Stomach (tissue), 9 donors: ENCODE measurements around the gene CTSH. TPM values are rescaled to one million over a fixed set of nuclear protein-coding genes. Genes with fewer than 3 reads are reported as not detected.
A peak's percentile ranks its signal among the peaks of the same experiment; 100 is the strongest.

Experiments
- DNase-seq, 2 donors: peaks; one replicate each; pipeline versions ENCODE4 v3.0.0 to v3.0.0-alpha.2; 2013 to 2019
- H3K27ac ChIP-seq, 5 donors: fragments of 200-600 bp in 4 of 5; sonication (generic) in 4 of 5; one replicate each; pipeline ENCODE4 v1.5.1; 2013 to 2019; ENCODE audit warnings: mild to moderate bottlenecking in 1 of 5, moderate library complexity in 1 of 5
- H3K27me3 ChIP-seq, 3 donors: fragments of 200-600 bp; sonication (generic); one replicate each; pipeline ENCODE4 v1.5.1; 2017 to 2019; ENCODE audit warnings: mixed run types in 1 of 3
- H3K36me3 ChIP-seq, 4 donors: fragments of 200-600 bp; sonication (generic); 1 replicate in 3 of 4; 2 replicates in 1 of 4; pipeline ENCODE4 v1.5.1; 2016 to 2019
- H3K4me1 ChIP-seq, 4 donors: fragments of 200-600 bp; sonication (generic); one replicate each; pipeline ENCODE4 v1.5.1; 2016 to 2019
- H3K4me3 ChIP-seq, 4 donors: fragments of 200-600 bp; sonication (generic) in 3 of 4; one replicate each; pipeline ENCODE4 v1.5.1; 2016 to 2019; ENCODE audit warnings: mild to moderate bottlenecking in 1 of 4
- H3K9me3 ChIP-seq, 4 donors: fragments of 200-600 bp; sonication (generic); one replicate each; pipeline ENCODE4 v1.5.1; 2016 to 2019
- EP300 ChIP-seq: sonication (generic); formaldehyde crosslinking; IDR thresholded peaks from one replicate; pipeline ENCODE4 v1.6.1; 2017; ENCODE audit warnings: antibody characterized with exemption
- POLR2A ChIP-seq, 4 donors: fragments of 450-650 bp; IDR thresholded peaks; one replicate each; pipeline ENCODE4 v1.6.1; 2016; ENCODE audit warnings: antibody characterized with exemption in 4 of 4, control low read depth in 2 of 4, mild to moderate bottlenecking in 1 of 4, moderate library complexity in 1 of 4
- POLR2AphosphoS5 ChIP-seq, 3 donors: sonication (generic); formaldehyde crosslinking; IDR thresholded peaks; one replicate each; pipeline ENCODE4 v1.6.1; 2016; ENCODE audit warnings: antibody characterized with exemption in 3 of 3
- WGBS, 5 donors: extraction: QIAGEN DNeasy Blood & Tissue Kit in 3 of 5; methylation state at CpG; one replicate each; pipeline versions ENCODE4 v1.1.5 to v1.1.7; 2013 to 2018; 5-methylcytosine and 5-hydroxymethylcytosine counted together
- intact Hi-C: fragments of 100-400 bp; cut with DNase I; formaldehyde crosslinking; loops from one replicate; pipeline ENCODE4 v1.15.1; 2023; ENCODE audit warnings: low total_unique reads
- polyA plus RNA-seq, 3 donors: library from polyadenylated mRNA; stranded (reverse); fragments of 200-250 nt; gene quantifications; one replicate each; pipeline ENCODE4 v1.2.3, GENCODE V29; 2013
- total RNA-seq, 5 donors: library from RNA; depleted of rRNA; stranded (reverse); fragments of >200 nt; gene quantifications; one replicate each; pipeline versions ENCODE4 v1.1.0 to v1.2.3, GENCODE V29; 2014 to 2016
- TF ChIP-seq, protein P1 (sequence below), 7 experiments: fragments of 450-650 bp in 4 of 7; fragments of 200-600 bp in 3 of 7; sonication (generic) in 3 of 7; IDR thresholded peaks; one replicate each; pipeline ENCODE4 v1.5.1; 2016 to 2019; ENCODE audit warnings: antibody characterized with exemption in 7 of 7, control low read depth in 2 of 7, mild to moderate bottlenecking in 1 of 7
- donor health status: healthy with polysubstance abuse.
- donor health status: Bipolar disorder and iron deficiency.
- donor health status: healthy.

The CTSH gene
- total and polyA plus RNA-seq, 8 donors: 79.3 to 386 (median 187) TPM

GRCh38 chr15:78914027-78914764 is 30.6 kb downstream of the CTSH start:
- Histone ChIP-seq H3K27ac (peak overlapping the region in 2 of 5 donors; percentile 70 to 80), H3K9me3 (no peaks in the 10 kb centered on the region), H3K4me1 (peaks cover 11 to 87% (median 43%) of the 10 kb centered on the region in 4 donors), H3K4me3 (no peak overlapping the region), H3K36me3 (peaks cover 25 to 81% (median 78%) of the 10 kb centered on the region in 4 donors), H3K27me3 (no peaks in the 10 kb centered on the region)
- intact Hi-C loops: loop anchor here (10.0 kb wide), 1 partner anchor 61 kb away; no protein-coding TSS in a partner anchor
- 53 to 60% (median 55%) methylated on average over 8 to 13 of the region's 13 CpGs for WGBS, 5 donors
- DNase-seq: peak; percentile 51 to 54
- peak; percentile 68 for TF ChIP-seq EP300
- peak in 2 of 3 donors; percentile 3 to 11 for TF ChIP-seq POLR2AphosphoS5 (IDR thresholded peaks at IDR 0.05)
- TF ChIP-seq POLR2A (IDR thresholded peaks at IDR 0.05): no peak
- TF ChIP-seq, protein P1, sequence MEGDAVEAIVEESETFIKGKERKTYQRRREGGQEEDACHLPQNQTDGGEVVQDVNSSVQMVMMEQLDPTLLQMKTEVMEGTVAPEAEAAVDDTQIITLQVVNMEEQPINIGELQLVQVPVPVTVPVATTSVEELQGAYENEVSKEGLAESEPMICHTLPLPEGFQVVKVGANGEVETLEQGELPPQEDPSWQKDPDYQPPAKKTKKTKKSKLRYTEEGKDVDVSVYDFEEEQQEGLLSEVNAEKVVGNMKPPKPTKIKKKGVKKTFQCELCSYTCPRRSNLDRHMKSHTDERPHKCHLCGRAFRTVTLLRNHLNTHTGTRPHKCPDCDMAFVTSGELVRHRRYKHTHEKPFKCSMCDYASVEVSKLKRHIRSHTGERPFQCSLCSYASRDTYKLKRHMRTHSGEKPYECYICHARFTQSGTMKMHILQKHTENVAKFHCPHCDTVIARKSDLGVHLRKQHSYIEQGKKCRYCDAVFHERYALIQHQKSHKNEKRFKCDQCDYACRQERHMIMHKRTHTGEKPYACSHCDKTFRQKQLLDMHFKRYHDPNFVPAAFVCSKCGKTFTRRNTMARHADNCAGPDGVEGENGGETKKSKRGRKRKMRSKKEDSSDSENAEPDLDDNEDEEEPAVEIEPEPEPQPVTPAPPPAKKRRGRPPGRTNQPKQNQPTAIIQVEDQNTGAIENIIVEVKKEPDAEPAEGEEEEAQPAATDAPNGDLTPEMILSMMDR (IDR thresholded peaks at IDR 0.05): peak in 5 of 7 experiments; percentile 42 to 66 (median 60)

DNA sequence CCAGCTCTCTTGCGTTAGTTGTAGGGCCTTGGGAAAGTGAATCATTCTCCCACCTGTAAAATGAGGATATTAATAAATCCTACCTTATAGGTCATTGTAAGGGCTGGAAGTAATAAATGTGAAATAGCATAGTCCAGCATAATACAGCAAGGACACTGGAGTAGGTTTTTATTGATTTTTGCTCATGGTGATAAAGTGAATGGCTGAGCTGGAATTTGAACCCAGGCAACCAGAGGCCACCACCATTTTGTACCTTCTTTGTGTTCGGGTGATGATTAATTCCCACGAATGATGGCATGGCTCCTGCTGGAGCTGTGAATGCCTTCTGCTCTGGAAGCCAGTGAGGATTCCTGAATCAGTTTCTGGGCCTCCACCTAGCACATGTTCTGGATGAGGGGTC is 31.8 kb downstream of the CTSH start:
- no peak for DNase-seq
- no peak for TF ChIP-seq POLR2AphosphoS5 (IDR thresholded peaks at IDR 0.05)
- no peak for TF ChIP-seq EP300
- TF ChIP-seq, protein P1 (IDR thresholded peaks at IDR 0.05): no peak
- no peak for TF ChIP-seq POLR2A (IDR thresholded peaks at IDR 0.05)
- peak overlapping the region in 2 of 5 donors; percentile 70 to 80 for H3K27ac ChIP-seq
- intact Hi-C loops: loop anchor here (10.0 kb wide), 1 partner anchor 62 kb away; no protein-coding TSS in a partner anchor
- H3K36me3 ChIP-seq: peaks cover 17 to 82% (median 78%) of the 10 kb centered on the region in 4 donors
- no peaks in the 10 kb centered on the region for H3K27me3 ChIP-seq
- no peaks in the 10 kb centered on the region for H3K9me3 ChIP-seq
- H3K4me1 ChIP-seq: peaks cover 11 to 94% (median 45%) of the 10 kb centered on the region in 4 donors
- H3K4me3 ChIP-seq: no peak overlapping the region
- 69 to 90% (median 80%) methylated on average over 3 of the region's 3 CpGs for WGBS, 5 donors

DNA sequence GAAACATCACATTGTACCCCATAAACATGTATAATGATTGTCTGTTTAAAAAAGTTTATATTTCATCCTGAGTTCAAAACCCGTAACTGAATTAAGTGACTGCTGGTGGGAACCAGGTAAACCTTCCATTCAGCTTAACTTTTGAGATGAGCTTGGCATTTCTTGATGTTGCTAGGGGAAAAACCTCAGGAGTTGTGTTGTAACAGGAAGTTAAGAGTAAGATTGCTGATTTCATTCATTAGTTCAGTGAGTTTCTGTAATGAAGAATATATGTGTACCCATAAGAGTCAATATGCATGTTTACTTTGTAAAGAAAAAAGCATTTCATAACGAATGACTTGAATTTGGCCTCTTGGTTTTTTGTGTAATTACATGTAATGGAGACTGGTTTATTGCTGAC is 32.5 kb downstream of the CTSH start:
- peaks cover 11 to 94% (median 42%) of the 10 kb centered on the region in 4 donors for H3K4me1 ChIP-seq
- intact Hi-C loops: loop anchor here (10.0 kb wide), 1 partner anchor 62 kb away; no protein-coding TSS in a partner anchor
- H3K27me3 ChIP-seq: no peaks in the 10 kb centered on the region
- TF ChIP-seq POLR2A (IDR thresholded peaks at IDR 0.05) (no peak), EP300 (no peak), POLR2AphosphoS5 (IDR thresholded peaks at IDR 0.05) (no peak)
- TF ChIP-seq, protein P1 (IDR thresholded peaks at IDR 0.05): no peak
- no peak overlapping the region for H3K4me3 ChIP-seq
- DNase-seq: no peak
- H3K9me3 ChIP-seq: no peaks in the 10 kb centered on the region
- H3K36me3 ChIP-seq: peaks cover 20 to 85% (median 80%) of the 10 kb centered on the region in 4 donors
- WGBS, 5 donors: 61 to 80% (median 69%) methylated on average over 2 of the region's 2 CpGs
- no peak overlapping the region for H3K27ac ChIP-seq

DNA sequence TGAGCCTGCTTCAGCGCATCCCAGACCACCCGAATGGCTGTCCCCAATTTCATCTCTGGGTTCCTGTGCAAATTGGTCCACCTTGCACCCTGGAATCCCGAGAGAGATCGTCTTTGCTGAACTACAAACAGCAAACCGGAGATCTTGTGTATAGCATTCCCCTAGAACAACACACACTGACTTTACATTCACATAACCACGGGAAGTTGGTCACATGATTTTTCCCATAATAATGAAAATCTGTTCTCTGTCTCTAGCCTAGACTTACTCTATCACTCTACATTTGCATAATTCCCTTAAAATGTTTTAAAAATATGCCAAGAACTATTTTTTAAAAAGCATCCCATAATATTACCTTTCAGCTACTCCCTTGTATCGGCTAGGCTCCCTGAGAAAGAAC is 34.6 kb downstream of the CTSH start:
- DNase-seq: no peak
- 74 to 86% (median 77%) methylated on average over 7 of the region's 7 CpGs for WGBS, 5 donors
- Histone ChIP-seq H3K9me3 (no peaks in the 10 kb centered on the region), H3K4me3 (no peak overlapping the region), H3K27me3 (no peaks in the 10 kb centered on the region), H3K4me1 (peaks cover 11 to 94% (median 43%) of the 10 kb centered on the region in 4 donors), H3K36me3 (peaks cover 31 to 99% (median 95%) of the 10 kb centered on the region in 4 donors), H3K27ac (no peak overlapping the region)
- intact Hi-C loops: loop anchor here (10.0 kb wide), 1 partner anchor 65 kb away; no protein-coding TSS in a partner anchor
- TF ChIP-seq, protein P1 (IDR thresholded peaks at IDR 0.05): no peak
